IPS-20b (cell line): ENCODE data around the gene TMEM179B.
"Not testable (repeated sequence)": the region's sequence is repeated elsewhere in the genome, so short reads cannot be mapped to it uniquely, and the experiment has no call there.

Experiments
- H3K27ac ChIP-seq: one replicate; pipeline ENCODE4 v1.5.1; 2013; ENCODE audit warnings: low read length
- H3K27me3 ChIP-seq: 2 replicates; pipeline ENCODE4 v1.6.1; 2013; ENCODE audit warnings: mild to moderate bottlenecking, low read length, inconsistent platforms; ENCODE audit not compliant: insufficient read depth
- H3K36me3 ChIP-seq: 2 replicates; pipeline ENCODE4 v1.6.1; 2013; ENCODE audit warnings: low read depth, mild to moderate bottlenecking, inconsistent platforms, low read length, moderate library complexity; ENCODE audit not compliant: insufficient read depth
- H3K4me1 ChIP-seq: 2 replicates; pipeline ENCODE4 v1.6.1; 2013; ENCODE audit warnings: mild to moderate bottlenecking, control low read depth, inconsistent platforms, low read length, moderate library complexity; ENCODE audit not compliant: insufficient read depth
- H3K4me3 ChIP-seq: 2 replicates; pipeline ENCODE4 v1.5.1; 2013; ENCODE audit warnings: mild to moderate bottlenecking, low read length, inconsistent platforms
- H3K9ac ChIP-seq: 2 replicates; pipeline ENCODE4 v1.6.1; 2013; ENCODE audit warnings: low read depth, mild to moderate bottlenecking, inconsistent platforms, low read length, moderate library complexity
- H3K9me3 ChIP-seq: 2 replicates; pipeline ENCODE4 v1.6.1; 2013; ENCODE audit warnings: mild to moderate bottlenecking, low read depth, low read length, inconsistent platforms; ENCODE audit not compliant: insufficient read depth

Gene TMEM179B, protein sequence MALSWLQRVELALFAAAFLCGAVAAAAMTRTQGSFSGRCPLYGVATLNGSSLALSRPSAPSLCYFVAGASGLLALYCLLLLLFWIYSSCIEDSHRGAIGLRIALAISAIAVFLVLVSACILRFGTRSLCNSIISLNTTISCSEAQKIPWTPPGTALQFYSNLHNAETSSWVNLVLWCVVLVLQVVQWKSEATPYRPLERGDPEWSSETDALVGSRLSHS

DNA sequence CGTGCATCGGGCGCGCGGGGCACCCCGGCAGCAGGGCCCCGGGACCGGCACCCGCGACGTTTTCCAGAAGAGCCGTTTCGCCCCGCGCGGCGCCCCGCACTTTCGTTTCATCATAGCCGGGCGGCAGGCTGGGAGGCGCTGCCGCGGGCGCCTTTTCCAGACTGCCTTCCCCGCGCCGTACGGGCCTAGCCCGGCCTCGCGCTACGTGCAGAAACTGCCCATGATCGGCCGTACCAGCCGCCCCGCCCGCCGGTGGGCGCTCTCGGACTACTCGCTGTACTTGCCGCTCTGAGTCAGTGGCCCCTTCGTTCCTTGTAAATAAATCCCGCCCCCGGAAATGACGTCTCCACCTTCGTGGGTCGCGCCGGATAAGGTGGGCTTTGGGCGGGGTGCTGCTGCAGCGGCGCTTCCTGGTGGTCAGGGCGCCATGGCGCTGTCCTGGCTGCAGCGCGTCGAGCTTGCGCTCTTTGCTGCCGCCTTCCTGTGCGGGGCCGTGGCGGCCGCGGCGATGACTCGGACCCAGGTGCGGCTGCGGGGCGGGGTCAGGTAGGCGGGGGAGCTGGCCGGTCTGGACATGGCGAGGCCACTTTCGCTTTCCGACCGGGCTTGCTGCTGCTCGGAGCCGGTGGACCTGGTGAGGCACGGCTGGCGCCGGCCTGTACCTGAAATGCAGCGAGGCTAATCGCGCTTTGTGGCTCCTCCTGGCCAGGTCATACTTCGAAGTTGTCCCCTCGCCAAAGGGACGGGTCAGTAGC, at the start of gene TMEM179B:
Gene TMEM179B, plus strand, starts transcription at position 398 of the 755 bp plus-strand sequence. Its CDS starts 30 bp downstream, at position 428.
- H3K4me1 ChIP-seq = no peaks in the 10 kb centered on the region
- H3K4me3 ChIP-seq = peak within 1 kb of the TSS; percentile 91
- peak within 1 kb of the TSS; percentile 65 for H3K27ac ChIP-seq
- no peaks in the 10 kb centered on the region for H3K9me3 ChIP-seq
- peaks cover 51% of the 10 kb centered on the region for H3K36me3 ChIP-seq
- H3K9ac ChIP-seq = peak within 1 kb of the TSS; percentile 89
- no peaks in the 10 kb centered on the region for H3K27me3 ChIP-seq

DNA sequence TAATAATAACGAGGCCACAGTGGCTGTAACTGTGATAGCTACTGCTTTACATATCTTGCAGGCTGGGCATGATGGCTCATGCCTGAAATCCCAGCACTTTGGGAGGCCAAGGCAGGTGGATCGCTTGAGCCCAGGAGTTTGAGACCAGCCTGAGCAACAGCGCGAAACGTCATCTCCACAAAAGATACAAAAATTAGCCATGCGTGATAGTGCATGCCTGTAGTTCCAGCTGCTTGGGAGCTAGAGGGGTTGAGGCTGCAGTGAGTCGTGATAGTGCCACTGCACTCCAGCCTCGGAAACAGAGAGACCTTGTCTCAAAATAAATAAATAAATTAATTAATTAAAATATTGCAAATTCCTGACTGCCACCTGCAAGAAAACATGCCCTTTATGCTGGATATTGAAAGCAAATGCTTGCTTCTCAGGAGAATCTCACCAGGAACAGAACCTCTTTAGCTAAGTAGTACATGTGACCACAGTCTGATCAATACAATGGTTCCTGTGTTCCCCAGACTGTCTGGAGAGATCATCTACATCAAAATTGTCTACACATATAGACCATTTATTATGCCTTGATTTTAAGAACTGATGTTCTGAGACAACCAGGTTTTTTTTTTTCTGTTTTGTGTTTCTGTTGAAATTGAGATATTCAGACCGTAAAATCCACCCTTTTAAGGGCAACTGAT, 39.6 kb upstream of the TMEM179B start:
- Histone ChIP-seq H3K4me1 (no peaks in the 10 kb centered on the region), H3K9ac (no peak overlapping the region), H3K9me3 (no peaks in the 10 kb centered on the region)

DNA sequence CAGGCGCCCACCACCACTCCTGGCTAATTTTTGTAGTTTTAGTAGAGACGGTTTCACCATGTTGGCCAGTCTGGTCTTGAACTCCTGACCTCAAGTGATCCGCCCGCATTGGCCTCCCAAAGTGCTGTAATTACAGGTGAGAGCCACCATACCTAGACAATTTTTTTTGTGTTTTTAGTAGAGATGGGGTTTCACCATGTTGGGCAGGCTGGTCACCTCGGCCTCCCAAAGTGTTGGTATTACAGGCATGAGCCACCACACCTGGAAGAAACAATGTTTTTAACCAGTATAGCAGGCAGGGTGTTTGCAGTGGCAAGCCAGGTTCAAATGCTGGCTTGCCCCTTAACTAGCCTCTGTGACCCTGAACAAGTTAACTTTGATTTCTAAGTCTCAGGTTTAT, 37.3 kb upstream of the TMEM179B start:
- not testable (repeated sequence) for H3K27me3 ChIP-seq, H3K9me3 ChIP-seq, H3K4me1 ChIP-seq, H3K27ac ChIP-seq, H3K4me3 ChIP-seq, H3K9ac ChIP-seq
- H3K36me3 ChIP-seq = peaks cover 42% of the 10 kb centered on the region

More for the DNA sequence above, 39.6 kb upstream of the TMEM179B start:
- no peaks in the 10 kb centered on the region for H3K27me3 ChIP-seq
- H3K4me3 ChIP-seq = no peak overlapping the region
- H3K36me3 ChIP-seq = peaks cover 33% of the 10 kb centered on the region
- no peak overlapping the region for H3K27ac ChIP-seq

DNA sequence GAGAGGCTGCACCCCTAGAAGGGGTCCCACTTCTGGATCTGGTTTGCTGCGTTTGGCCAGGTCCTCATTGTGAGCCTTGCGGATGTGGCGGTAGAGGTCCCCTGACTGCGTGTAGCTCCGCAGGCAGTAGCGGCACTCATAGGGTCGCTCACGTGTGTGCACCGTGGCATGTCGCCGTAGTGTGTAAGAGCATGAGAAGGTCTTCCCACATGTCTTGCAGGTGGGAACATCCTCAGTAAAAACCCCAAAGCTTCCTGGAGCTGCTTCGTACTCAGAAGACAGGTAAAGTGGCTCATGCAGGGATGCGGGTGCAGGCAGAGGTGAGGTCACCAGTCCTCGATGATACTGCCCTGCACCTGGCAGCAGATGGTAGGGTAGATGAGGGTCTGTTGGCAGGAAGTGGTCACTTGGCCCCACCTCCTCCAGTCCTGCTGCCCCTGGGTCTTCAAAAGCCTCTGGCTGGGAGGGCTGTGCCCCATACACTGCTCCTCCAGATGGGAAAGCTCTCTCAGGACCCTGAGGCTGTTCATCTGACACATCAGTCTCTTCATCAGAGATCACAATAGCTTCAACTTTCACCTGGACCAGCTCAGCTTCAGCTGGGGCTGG, 34.9 kb upstream of the TMEM179B start:
- peaks cover 4% of the 10 kb centered on the region; the same call in 1 of the 2 replicates for H3K4me1 ChIP-seq
- H3K9ac ChIP-seq = no peak overlapping the region
- no peaks in the 10 kb centered on the region for H3K27me3 ChIP-seq
- no peak overlapping the region for H3K27ac ChIP-seq
- H3K36me3 ChIP-seq = peaks cover 42% of the 10 kb centered on the region
- H3K4me3 ChIP-seq = no peak overlapping the region
- no peaks in the 10 kb centered on the region for H3K9me3 ChIP-seq

DNA sequence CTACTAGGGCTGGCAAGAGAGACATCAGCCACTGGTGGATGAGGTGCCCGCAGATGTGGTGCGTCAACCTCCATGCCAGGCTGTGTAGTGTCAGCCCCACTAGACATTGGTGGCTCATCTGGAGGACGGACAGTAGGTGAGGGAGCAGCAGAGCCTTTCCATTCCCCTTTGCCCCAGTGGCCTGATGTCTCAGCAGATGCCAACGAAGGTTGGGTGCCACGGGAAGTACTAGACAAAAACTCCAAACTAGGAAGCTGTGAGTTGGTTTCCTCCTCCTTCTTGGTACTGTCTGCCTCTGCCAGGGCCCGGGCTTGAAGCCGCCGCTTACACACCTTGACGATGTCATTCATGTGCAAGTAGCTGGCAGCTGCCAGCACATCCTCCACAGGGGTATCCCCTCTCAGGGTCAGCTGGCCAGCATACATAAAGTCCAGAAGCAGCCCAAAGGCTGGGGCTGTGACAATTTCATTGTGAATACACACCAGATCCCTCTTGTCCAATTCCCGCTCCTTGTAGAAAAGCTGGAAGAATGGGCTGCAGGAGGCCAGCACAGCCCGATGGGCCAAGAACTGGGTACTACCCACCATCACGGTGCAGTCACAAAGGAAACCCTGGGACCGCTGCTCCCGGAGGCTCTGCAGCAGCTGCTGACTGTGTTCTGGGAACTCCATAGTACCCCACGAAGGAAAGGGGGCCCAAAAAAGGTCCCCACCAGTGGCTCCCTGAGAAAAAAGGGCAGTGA, 34.0 kb upstream of the TMEM179B start:
- H3K9ac ChIP-seq = peak overlapping the region; percentile 77; the same call in 1 of the 2 replicates
- no peaks in the 10 kb centered on the region for H3K27me3 ChIP-seq
- no peak overlapping the region for H3K27ac ChIP-seq
- H3K4me3 ChIP-seq = peak overlapping the region; percentile 79; the same call in 1 of the 2 replicates
- H3K9me3 ChIP-seq = no peaks in the 10 kb centered on the region
- peaks cover 42% of the 10 kb centered on the region for H3K36me3 ChIP-seq
- H3K4me1 ChIP-seq = peaks cover 5% of the 10 kb centered on the region; the same call in 1 of the 2 replicates

DNA sequence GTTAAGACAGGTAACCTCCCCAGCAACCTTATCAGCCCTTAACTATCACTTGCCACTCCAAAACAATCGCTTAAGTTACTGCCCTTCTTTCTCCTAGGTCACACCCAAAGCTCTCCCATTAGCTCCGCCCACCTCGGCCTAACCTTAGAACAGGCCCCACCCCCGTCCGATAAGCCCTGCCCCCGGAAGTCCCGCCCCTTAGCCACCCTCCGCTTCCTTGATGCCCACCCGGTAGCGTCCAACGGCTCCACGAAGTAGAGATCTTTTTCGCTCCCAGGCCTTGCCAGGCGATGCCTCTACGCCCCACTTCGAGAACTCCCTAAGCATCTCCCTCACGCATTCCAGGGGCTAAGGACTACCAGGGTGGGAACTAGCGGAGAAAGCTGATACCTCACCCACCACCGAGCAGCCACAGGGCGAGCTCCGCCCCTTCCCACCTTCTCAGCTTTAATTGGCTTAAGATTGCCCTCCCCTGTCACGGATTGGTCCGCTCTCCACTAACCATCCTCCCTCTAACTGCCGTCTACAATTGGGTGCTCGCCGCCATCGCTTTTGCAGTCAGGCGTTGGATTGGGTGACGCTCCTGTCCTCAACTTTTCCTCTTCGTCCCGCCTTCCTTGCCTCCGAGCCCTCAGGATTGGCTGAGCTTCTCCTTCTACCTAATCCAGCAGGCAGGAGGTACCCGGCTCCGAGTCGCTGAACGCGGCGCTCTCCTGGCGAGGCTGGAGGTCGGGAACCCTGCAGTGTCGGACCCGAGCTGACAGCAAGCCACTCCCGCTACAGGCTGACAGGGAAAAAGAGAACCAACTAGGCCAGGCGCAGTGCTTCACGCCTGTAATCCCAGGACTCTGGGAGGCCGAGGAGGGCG, 33.2 kb upstream of the TMEM179B start, which contains the start of gene ZBTB3:
Gene ZBTB3, minus strand, starts transcription at position 425 of the 868 bp plus-strand sequence. CDS start 496 bp downstream, outside the sequence.
- Histone ChIP-seq H3K4me1 (peaks cover 10% of the 10 kb centered on the region; the same call in 1 of the 2 replicates), H3K9me3 (no peaks in the 10 kb centered on the region), H3K9ac (peak within 1 kb of the TSS; percentile 77), H3K4me3 (peak within 1 kb of the TSS; percentile 79), H3K36me3 (peaks cover 40% of the 10 kb centered on the region), H3K27ac (peak within 1 kb of the TSS; percentile 69), H3K27me3 (no peaks in the 10 kb centered on the region)

DNA sequence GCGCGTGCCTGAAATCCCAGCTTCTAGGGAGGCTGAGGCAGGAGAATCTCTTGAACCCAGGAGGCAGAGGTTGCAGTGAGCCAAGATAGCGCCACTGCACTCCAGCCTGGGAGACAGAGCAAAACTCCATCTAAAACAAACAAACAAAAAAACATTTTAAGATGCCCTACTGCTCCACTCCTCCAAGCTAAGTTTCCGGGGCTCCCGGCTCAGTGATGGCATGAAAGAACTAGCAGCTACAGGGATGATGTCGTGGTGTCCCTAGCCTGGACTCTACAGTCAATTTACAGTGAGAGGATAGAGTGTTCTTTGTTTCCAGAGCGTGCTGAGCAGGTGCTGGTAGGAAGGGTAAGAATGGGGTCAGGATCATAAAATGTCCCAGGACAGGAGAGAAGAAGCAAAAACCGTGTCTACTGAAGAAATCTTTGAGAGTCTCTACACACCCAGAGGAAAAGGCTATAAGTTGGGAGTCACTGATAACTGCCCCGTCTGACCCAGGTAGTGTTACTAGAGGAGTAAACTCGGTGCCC, 32.1 kb upstream of the TMEM179B start:
- Histone ChIP-seq H3K27ac (no peak overlapping the region), H3K9ac (peak overlapping the region; percentile 8; the same call in 1 of the 2 replicates), H3K36me3 (peaks cover 30% of the 10 kb centered on the region), H3K4me3 (peak overlapping the region; percentile 13; the same call in 1 of the 2 replicates), H3K9me3 (no peaks in the 10 kb centered on the region), H3K27me3 (no peaks in the 10 kb centered on the region), H3K4me1 (peaks cover 10% of the 10 kb centered on the region; the same call in 1 of the 2 replicates)

DNA sequence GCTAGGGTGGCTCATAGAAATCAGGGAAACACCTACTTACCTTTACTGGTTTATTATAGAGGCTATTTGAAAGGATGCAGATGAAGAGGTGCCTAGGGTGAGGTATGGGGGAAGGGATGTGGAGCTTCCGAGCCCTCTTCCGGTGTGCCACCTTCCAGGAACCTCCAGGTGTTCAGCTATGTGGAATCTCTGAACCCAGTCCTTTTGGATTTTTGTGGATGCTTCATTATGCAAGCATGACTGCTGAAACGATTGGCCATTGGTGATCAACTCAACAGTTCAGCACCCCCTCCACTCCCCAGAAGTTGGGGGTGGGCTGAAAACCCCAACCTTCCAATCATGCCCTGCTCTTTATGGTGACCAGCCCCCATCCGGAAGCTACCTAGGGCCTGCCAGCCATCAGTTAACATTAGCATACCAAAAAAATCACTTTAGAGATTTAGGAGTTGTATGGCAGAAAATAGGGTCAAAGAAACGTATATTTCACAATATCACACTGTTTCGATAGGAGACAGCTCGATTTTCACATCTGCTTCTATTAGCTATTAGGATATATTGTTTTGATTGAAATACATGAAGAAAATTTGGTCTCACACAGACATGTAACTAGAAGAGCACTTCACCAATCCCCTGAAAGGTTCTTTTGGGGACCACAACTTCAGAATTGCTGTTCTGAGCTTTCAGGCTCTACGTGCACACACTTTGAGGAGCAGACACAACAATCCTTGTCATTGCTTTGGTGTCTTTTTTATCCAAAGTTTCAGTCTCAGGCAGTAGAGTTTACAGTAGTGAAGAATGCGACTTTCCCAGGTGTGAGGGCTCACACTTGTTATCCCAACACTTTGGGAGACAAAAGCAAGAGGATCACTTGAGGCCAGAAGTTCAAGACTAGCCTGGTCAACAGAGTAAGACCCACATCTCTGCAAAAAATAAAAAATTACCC, 29.1 kb upstream of the TMEM179B start:
- no peaks in the 10 kb centered on the region for H3K27me3 ChIP-seq
- H3K4me3 ChIP-seq = peak overlapping the region; percentile 80
- peaks cover 19% of the 10 kb centered on the region for H3K4me1 ChIP-seq
- peaks cover 9% of the 10 kb centered on the region for H3K36me3 ChIP-seq
- H3K9me3 ChIP-seq = no peaks in the 10 kb centered on the region
- peak overlapping the region; percentile 75 for H3K27ac ChIP-seq
- H3K9ac ChIP-seq = peak overlapping the region; percentile 87; the same call in 1 of the 2 replicates

DNA sequence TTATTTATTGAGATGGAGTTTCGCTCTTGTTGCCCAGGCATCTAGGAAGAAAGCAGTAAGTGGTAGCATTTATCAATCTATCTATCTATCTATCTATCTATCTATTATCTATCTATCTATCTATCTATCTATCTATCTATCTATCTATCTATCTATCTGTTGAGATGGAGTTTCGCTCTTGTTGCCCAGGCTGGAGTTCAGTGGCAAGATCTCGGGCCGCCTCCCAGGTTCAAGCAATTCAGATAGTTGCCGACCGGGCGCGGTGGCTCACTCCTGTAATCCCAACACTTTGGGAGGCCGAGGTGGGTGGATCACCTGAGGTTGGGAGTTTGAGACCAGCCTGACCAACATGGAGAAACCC, 26.4 kb upstream of the TMEM179B start:
- peaks cover 15% of the 10 kb centered on the region for H3K4me1 ChIP-seq

More for the DNA sequence above, 26.4 kb upstream of the TMEM179B start:
- peak overlapping the region; percentile 42; the same call in 1 of the 2 replicates for H3K4me3 ChIP-seq
- not testable (repeated sequence) for H3K27ac ChIP-seq, H3K27me3 ChIP-seq, H3K9me3 ChIP-seq, H3K9ac ChIP-seq
- H3K36me3 ChIP-seq = peaks cover 27% of the 10 kb centered on the region
